HG02970 (cell line): ENCODE data around the gene CYP3A5.
"Not testable (repeated sequence)": the region's sequence is repeated elsewhere in the genome, so short reads cannot be mapped to it uniquely, and the experiment has no call there.

Experiments
- ATAC-seq: cut with Tn5 transposase; IDR thresholded peaks from one replicate; pipeline ENCODE4 v1.9.1; 2021; ENCODE audit warnings: mild to moderate bottlenecking, moderate library complexity, moderate number of reproducible peaks; ENCODE audit not compliant: unreplicated experiment, low FRiP score

CYP3A5 gene

DNA sequence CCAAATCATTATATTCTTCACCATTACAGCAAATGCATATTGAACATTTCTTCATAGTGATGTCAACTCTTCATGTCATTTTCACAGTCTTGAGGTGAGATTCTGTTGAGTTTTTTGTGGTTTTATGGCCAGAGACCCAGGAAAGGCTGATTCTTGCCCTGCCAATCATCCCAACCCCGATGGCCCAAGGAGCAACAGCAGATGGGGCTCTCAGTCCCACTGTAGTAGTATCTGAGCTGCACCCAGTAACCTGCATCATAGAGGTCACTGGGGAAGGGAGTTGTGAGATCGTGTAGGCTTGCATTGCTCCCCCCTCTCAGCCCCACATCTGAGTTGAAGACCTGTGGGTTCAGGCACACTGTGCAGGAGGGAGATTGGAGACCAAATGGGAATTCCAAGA lies 36.3 kb downstream of the CYP3A5 start:
- ATAC-seq: no peak

DNA sequence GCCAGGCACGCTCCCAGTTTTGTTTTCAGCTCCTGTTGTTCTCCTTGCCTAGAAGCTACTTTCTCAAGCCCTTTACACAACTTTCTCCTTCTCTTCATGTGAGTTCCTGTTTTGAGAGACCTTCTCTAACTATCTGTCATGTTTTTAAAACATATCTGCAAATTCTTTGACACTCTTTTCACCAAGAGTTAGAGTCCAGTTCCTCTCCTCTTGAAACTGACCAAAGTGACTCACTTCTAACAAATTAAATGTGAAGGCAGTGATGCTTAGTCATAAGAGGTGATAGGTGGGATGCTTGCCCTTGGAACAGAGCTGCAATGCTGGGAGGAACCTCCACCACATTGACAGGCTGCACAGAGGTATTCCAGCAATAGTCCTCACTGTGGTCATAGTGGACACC lies 37.8 kb downstream of the CYP3A5 start:
- ATAC-seq: no peak

- ATAC-seq: no peak
These were observed 40.5 kb downstream of the CYP3A5 start for GRCh38 chr7:99639267-99639666.

DNA sequence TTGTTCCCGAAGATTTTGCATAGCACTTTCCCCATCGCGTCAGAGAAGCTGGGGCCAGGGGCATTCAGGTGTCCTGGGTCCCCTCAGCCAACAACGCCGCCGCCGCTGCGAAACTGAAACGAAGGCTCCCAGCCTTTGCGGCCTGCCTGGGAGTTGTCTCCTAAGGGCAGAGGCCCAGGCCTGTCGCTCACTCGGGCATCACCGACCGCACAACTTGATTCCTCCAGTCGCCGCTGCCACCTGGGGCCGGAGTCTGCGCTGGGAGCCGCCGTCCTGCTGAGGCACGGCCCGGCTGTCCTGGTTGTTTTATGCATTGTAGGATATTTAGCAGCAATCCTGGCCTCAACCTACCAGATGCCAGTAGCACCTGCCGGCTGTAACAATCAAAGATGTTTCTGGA lies 41.1 kb downstream of the CYP3A5 start:
- ATAC-seq: no peak

- ATAC-seq: not testable (repeated sequence)
These were observed 42.4 kb downstream of the CYP3A5 start for GRCh38 chr7:99637414-99637813.

DNA sequence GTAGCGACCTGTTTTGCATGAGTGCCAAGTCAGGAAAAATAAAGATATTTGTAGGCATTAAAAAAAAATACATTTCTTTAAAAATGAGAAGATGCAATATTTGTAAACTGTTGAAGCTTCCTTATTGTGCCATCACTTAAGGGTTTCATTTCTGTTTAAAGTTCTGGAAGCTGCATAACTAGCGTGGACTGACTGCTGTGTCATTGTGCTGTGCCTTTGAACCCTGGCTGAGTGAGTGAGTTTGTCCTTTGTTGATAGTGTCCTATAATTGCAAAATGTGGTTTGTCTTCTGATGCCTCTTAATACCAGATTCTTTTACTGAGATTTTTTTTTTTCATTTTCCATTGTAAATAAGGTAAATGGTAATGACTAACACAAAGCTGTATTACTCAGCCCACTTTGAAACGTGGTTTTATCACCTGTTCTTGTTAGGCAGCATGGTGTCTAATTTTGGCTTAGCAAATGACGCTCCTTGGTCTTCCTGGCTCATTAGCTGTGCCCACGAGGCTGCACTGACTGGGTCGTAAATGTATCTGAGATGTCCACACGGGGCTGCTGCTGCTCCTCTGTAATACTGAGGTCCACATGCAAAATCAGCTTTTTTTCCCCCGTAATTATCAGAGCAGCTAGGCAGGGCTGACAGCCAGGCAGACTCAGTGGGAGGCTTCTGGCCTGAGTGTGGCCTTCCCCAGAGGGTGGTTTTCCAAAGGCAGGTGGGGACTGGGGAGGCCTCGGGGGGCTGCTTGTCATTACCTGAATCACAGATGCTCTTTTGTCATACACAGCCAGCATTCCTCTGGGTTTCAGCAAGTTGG lies 48.3 kb downstream of the CYP3A5 start:
- no peak for ATAC-seq

GRCh38 chr7:99629643-99630042 lies 50.2 kb downstream of the CYP3A5 start:
- ATAC-seq: no peak

DNA sequence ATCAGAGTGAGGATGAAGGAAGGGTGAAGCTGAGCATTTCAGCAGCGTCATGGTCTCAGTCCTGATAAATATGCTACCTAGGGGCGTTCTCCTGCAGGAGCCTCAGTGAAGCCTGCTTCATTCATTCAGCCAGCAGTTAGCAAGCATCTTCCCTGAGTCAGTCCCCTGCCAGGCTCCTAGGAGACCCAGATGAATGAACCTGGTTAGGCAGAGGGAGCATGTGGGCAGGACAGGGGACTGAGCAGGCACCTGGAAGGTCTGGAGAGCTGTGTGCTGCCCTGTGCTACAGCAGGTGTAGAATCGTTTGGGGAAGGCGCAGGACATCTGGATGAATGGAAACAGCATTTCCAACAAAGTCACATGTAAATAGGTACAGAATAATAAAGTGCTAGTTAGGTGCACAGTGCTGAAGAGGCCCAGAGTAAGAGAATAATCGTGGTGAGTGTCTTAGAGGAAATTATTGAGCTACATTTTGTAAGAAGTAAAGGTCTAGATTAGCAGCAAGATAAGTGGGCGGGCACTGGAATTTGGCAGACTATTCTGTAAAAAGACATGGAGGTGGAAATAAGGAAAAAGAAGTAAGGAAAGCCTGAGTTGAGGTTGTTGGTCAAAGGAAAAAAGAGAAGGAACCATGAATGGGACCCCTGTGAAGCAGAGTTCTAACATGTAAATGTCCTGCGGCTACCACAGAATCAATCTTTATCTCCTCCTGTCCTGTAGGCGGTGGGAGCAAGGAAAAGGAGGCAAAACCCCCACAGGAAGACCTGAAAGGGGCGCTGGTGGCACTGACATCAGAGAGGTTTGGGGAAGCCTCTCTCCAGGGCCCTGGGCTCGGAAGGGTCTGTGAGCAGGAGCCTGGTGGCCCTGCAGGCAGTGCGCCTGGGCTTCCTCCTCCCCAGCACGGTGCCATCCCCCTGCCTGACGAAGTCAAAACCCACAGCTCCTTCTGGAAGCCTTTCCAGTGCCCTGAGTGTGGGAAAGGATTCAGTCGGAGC lies 51.0 kb downstream of the CYP3A5 start:
- no peak for ATAC-seq

DNA sequence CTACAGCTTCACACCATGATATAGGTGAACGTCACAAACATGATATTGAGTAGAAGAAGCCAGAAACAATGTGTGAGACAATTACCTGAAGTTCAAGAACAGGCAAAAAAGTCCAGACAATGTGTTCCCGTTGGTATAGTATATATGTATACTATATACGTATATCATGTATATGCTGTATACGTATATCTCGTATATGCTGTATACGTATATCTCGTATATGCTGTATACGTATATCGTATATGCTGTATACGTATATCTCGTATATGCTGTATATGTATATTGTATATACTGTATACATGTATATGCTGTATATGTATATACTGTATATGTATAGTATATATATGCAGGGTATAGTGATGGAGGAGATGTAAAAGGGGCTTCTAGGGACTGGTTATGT lies 52.3 kb downstream of the CYP3A5 start:
- no peak for ATAC-seq

- no peak for ATAC-seq
These were observed 53.1 kb downstream of the CYP3A5 start for GRCh38 chr7:99626661-99627060.

GRCh38 chr7:99625961-99626360 lies 53.8 kb downstream of the CYP3A5 start:
- no peak for ATAC-seq

DNA sequence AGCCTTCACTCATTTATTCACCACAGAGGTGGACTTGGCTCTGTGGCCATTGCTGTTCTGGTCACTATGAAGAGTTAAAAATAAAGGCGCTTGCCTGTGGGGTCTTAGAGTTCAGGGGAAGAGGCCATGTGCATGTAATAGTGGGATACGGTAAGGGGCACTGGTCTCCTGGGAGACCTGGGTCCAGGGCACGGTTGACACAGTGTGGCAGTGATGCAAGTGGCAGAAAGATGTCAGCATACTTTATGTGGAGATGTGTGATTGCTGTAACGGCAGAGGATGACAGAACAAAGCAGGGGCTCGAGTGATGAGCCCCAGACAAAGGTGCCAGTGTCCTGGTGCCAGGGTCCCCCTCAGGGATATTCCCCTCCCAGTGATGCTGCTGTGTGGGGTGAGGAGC lies 54.5 kb downstream of the CYP3A5 start:
- no peak for ATAC-seq

DNA sequence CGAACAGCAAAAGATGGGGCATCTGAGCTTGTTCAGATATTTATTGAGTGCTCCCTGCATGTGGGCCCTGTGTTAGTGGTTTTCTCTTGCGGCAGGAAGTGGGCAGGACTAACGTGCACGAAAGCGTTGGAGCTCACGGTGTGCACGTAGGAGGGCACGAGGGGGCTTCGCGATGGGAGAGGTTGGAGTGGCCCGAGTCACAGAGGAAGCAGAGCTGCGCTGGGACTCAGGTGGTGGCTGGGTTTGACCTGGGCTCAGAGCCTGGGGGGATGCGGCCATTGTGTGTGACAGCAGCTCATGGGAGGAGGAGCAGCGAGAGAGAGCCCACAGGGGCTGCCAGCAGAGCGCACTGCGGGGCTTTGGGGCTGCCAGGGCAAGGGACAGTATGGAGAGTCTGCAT lies 55.3 kb downstream of the CYP3A5 start:
- ATAC-seq: no peak

DNA sequence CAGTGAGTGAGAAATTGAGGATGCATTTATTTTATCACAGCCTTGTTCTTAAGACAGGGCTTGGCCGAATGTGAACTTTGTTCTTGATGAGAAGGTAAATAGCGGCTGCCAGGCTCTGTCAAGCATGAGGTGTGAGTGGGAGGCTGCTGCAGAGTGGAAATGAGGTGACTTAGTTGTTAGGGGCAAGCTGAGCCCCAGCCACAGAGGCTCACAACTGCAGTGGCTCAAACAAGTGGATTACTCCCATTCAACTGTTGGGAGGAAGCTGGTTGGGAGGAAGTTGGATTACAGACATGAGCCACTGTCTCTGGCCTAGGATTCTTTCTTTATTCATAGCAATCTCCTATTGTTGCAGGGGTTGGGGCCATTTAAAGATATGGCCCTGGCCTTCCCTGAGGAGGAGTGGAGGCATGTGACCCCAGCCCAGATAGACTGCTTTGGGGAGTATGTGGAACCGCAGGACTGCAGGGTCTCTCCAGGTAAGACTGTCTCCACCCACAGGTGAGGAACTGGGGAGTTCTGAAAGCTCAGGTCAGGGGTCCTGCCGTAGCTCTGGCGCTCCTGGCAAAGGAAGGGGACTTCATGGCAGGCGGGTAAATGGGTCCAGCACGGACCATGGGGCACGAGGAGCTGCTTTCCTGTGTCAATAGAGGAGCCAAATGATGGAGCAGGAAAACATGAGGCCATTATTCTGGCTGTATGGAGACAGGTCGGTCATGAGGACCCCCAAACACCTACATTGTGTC lies 55.9 kb downstream of the CYP3A5 start:
- no peak for ATAC-seq

GRCh38 chr7:99623091-99623693 lies 56.6 kb downstream of the CYP3A5 start:
- ATAC-seq: no peak

DNA sequence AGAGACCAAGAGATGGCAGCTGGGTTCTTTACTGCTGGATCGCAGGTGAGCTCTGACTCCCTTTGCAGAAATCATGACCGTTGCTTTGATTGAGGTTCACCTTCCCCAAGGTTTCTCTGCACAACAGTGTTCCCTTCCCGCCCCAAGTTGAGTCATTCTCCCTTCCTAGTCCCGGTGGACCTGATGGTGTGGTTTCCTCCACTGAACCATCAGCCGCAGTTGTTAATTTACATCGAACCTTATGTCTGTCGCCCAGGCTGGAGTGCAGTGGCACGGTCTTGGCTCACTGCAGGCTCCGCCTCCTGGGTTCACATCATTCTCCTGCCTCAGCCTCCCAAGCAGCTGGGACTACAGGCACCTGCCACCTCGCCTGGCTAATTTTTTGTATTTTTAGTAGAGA lies 57.2 kb downstream of the CYP3A5 start:
- no peak for ATAC-seq

GRCh38 chr7:99621271-99621670 lies 58.5 kb downstream of the CYP3A5 start:
- ATAC-seq: no peak

DNA sequence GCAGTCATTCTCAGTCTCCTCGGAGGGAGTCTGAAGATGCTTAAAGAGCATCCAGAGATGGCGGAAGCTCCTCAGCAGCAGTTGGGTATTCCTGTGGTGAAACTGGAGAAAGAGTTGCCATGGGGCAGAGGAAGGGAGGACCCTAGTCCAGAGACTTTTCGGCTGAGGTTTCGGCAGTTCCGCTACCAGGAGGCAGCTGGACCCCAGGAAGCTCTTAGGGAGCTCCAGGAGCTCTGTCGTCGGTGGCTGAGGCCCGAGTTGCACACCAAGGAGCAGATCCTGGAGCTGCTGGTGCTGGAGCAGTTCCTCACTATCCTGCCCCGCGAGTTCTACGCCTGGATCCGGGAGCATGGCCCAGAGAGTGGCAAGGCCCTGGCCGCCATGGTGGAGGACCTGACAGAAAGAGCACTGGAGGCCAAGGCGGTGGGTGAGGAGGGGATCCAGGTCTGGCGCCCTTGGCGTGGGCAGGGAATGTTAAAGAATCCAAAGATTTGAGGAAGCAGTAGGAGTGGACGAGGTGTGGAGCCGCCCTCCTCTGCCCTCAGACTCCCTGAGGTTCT lies 60.1 kb downstream of the CYP3A5 start:
- ATAC-seq: no peak

GRCh38 chr7:99618726-99619125 lies 61.1 kb downstream of the CYP3A5 start:
- ATAC-seq: no peak

DNA sequence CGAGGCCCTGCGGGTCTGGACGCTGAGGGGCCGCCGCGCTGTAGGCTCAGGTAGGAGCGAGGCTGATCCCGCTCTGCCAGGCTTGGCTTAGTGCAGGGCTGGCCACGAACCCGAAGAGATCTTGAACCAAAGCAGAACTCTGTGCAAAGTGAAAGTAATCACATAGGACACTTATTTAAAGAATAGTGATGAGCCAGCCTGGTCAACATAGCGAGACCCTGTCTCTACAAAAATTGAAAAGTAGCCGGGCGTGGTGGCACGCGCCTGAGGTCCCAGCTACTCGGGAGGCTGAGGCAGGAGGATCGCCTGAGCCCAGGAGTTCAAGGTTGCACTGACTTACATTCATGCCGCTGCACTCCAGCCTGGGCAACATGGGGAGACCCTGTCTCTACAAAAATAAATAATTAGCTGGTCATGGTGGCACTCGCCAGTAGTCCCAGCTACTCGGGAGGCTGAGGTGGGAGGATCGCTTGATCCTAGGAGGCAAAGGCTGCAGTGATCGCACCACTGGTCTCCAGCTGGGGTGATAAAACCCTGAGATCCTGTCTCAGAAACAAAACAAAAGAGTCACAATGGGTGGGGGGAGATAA lies 62.5 kb downstream of the CYP3A5 start:
- ATAC-seq: no peak
